Measurements from ENCODE around the gene VMA21.

The VMA21 gene

GRCh38 chrX:151396825-151397740 is at the start of gene VMA21:
Gene VMA21 (plus strand): TSS chrX:151397206. CDS start chrX:151397309, 103 bp downstream.
- peak; percentile 70 for DNase-seq

DNA sequence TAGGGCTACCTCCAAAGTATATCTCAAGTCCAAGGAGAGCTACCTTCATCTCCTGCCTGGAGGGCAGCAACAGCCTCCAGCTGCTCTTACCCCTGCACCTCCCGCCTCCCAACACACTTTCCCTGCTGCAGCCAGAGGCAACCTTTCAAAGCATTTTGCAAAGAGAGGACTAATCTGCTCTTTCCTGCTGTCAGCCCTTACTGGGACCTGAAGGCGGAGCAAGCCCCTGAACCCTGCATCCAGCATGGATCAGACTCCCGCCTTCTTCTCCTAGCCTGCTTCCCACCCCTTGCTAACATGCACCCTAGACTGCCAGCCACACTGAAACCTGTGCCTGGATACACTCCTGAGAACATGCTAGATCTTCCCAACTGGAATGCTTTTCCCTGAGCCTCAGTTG is 37.7 kb upstream of the VMA21 start:
- no peak for DNase-seq

DNA sequence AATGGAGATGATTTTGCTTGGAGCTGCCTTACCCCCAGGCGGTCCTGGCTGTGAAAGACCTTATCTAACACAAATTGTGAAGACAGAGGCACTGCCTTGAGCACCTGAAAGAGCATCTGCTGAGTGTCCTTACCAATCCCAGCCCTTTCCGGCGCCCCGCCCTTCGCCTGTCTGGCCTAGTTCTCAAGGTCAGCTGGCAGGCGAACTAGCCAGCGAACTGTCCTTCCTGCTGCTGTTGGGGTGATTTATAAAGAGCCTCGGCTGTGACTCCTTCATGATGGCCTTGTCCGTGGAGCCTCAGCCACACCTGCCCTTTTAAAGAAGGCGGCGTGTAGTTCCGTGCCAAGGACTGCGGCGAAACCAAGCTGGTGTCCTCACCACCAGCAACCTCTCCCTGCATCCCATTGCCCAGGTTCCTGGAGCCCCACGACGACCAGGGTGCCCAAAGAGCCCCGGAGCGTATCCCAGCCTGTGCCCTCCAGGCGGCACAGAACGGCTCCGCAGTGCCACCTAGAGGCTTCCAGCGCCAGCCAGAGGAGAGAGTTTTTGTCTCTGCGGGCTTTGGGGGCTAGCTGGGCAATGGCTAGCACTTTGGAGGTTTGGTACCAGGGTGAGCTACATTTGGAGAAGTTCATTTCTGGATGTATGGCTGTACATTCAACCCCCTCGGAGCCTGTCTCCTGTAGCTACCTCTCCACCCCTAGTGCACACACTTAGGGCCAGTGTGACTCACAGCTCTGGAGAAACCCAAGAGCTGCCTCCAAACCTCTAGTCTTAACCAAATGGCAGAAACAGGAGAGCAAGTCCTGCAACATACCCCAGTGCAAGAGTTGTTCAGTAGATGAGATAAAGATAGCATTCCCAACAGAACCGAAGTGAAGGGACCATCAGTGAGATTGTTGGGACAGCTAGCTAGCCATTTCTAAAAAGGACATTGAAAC is 36.8 kb upstream of the VMA21 start:
- DNase-seq: peak; percentile 20

DNA sequence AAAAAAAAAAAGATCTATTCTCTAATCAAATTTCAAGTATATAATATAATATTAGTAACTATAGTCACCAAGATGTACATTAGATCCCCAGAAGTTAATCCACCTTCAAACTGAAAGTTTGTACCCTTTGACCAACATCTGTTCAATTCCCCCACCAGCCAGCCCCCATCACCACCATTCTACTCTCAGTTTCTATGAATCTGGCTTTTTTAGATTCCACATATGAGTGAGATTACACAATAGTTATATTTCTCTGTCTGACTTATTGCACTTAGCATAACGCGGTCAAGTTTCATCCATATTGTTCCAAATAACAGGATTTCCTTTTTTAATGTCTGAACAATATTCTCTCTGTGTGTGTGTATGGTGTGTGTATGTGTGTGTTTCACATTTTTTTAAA is 33.7 kb upstream of the VMA21 start:
- no peak for DNase-seq

DNA sequence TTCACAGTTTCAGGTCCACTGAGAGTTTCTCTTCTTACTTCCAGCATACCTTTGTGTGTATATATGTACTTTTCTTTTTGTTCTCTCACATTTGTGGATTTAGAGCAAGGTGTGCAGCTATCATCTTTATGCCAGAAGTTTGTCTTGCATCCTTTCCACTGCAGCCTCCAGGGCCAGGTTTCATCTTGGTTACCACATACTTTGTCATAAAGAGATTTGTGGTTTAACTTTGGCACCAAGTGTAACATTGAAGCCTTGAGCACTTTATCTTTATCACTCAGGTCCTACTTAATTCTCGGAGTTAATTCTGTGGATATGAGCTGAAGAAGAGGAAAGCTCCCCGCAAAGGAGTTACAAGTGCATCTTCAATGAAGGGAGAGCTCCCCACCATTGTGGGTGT is 31.4 kb upstream of the VMA21 start:
- no peak for DNase-seq

- no peak for DNase-seq
Measured at GRCh38 chrX:151370906-151371305, 26.1 kb upstream of the VMA21 start.

GRCh38 chrX:151384807-151385206 is 12.2 kb upstream of the VMA21 start:
- DNase-seq: no peak

GRCh38 chrX:151386838-151387459 is 10.1 kb upstream of the VMA21 start:
- DNase-seq: no peak

DNA sequence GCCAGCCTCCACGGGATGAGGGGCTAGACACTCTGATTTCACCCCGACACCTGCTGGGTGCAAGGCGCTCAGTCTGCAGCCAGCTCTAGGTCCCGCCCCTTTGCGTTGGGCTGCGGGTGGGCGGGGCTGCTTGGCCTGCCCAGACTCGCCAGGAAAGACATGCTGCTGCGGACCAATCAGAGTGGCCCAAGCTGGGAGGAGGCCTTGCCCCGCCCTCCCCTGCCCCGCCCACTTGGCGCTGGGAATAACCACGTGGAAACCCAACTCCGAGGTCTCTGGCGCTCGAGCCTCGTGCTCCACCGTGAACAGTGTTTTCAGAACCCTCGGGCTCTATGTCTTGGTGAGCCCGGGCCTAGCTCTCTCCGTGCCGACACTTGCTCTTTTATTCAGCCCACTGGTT is 5.3 kb upstream of the VMA21 start:
- DNase-seq: no peak

DNA sequence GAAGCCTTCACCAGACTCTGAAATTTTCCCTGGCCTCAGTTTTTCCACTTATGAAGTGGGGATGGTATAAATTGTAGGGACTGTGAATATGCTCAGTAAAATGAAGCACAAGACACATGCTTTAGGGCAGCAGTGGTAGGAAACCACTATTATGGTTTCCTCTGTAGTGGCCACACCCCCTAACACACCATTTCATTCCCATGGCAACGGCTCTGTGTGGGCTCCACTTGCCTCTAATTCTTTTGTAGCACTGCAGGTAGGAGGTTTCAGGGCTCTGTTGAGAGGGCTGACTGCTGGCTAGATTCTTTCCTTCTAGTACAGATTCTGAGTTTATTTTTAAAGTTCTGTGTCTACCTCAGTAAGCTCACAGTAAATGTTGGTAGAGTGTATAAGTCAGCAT is 3.5 kb upstream of the VMA21 start:
- peak; percentile 51 for DNase-seq

DNA sequence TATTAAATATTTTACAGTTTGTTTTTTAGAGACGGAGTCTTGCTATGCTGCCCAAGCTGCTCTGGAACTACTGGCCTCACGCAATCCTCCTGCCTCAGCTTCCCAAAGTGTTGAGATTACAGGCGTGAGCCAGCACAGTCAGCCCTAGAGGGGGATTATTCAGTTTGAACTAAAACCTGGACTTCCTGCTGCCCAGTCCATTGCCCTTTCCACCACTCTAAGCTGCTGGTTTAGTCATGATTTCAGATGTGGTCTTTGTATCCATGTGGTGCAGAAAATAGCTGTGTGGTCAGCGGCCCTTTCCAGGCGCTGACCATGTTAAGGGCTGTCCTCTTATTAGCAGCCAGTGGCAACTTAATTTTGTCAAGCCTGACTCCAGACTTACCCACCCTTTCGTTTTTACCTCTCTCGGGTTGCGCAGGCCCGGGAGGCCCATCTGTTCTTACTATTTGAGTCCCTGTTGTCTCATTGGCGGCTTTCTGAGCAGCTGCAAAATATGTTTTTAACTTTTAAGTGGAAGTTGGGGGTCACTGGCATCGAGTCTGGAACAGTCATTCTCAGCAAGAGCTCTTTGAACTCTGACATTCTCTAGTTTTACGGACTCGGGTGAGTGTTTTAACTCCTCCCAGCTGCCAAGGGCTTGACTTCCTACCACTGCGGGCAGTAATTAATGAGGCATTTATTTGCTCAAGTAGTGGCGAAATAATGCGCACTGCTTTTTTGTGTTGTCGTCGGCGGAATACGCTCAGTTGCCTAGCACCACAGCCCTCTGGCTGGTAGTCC is 773 bp upstream of the VMA21 start:
- DNase-seq: peak; percentile 16

- DNase-seq: no peak
Measured at GRCh38 chrX:151397741-151398070, 700 bp downstream of the VMA21 start.

- DNase-seq: no peak
Measured at GRCh38 chrX:151398346-151398745, 1.3 kb downstream of the VMA21 start.

DNA sequence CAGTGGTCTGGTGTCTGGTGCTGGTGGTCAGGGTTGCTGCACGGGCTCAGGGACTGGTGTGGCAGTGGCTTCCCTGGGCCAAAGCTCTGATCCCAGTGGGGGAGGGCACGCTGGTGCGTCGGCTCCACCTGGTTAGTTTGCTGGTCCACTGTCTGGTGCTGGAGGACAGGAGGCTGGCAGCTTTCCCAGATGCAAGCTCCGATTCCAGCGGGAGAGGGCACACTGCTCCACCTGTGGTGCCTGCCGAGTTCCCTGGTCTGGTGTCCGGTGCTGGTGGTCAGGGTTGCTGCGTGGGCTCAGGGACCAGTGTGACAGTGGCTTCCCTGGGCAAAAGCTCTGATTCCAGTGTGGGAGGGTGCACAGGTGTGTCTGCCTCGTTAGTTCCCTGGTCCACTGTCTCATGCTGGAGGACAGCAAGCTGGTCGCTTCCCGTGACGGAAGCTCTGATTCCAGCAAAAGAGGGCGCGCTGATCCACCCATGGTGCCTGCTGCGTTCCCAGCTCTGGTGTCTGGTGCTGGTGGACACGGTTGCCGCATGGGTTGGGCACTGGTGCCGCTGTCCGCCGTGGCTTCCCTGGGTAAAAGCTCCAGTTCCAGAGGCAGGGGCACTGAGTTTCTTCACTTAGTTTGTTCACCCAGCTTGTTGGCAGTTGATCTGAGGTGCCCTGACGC is 5.8 kb downstream of the VMA21 start:
- no peak for DNase-seq

DNA sequence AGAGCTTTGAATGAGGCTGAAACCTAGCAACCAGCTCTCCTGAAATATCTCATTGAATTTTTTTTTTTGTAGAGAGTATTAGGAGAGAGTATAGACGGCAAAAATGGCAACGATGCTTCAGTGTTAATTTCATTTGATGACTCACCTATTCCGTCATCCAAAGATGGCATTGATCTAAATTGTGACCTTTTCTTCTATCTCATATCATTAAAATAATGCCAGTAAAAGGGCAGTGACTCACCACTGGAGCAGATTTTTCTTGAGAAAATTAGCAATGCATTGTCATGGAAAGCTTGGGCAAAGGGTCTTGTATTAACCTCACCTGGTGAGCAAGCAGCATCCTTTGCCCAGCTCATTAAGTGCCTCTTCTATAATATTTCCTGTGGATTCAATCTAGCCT is 19.6 kb downstream of the VMA21 start:
- DNase-seq: no peak

GRCh38 chrX:151419782-151420181 is 22.8 kb downstream of the VMA21 start:
- no peak for DNase-seq

DNA sequence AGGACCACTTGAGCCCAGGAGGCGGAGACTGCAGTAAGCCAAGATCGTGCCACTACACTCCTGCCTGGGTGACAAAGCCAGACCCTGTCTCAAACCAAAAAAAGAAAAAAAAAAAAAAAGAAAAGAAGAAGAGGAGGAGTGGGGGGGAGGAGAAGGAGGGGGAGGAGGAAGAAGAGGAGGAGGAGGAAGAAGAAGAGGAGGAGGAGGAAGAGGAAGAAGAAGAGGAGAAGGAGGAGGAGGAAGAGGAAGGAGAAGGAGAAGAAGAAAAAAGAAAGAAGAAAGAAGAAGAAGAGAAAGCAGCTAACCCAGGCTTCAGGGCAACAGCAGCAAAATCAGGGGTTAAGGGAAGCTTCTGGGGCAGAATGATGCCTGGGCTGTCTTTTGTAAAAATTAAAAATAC is 27.5 kb downstream of the VMA21 start:
- no peak for DNase-seq

GRCh38 chrX:151448509-151448908 is 51.5 kb downstream of the VMA21 start:
- no peak for DNase-seq

GRCh38 chrX:151458824-151459223 is 61.8 kb downstream of the VMA21 start:
- no peak for DNase-seq
